Endothelial cell of umbilical vein (primary cell): Measurements from ENCODE around the gene NEDD4L. TPM values are rescaled to one million over a fixed set of nuclear protein-coding genes. Genes with fewer than 3 reads are reported as not detected.

ENCODE experiments used
- BruUV-seq: library from RNA; stranded (reverse); fragments of 400-500 nt; replicated peaks from 2 replicates; lab custom pipeline; 2021; lab: Mats Ljungman, UMichigan
- CTCF ChIA-PET: fragments of 300-600, 350-600 bp; sonication (Branson Sonifier 250); formaldehyde crosslinking; loops from one replicate; lab custom pipeline; 2021; ENCODE audit warnings: antibody characterized with exemption, inconsistent platforms; lab: Charles Lee
- POLR2A ChIA-PET: fragments of 300-600, 350-600 bp; sonication (Branson Sonifier 250); formaldehyde crosslinking; loops from one replicate; lab custom pipeline; 2021; ENCODE audit warnings: antibody characterized with exemption, inconsistent platforms; lab: Charles Lee
- DNase-seq: peaks from one replicate; pipeline ENCODE4 v3.0.0-alpha.2; 2011; ENCODE audit warnings: low read depth, low spot score
- FAIRE-seq: peaks from 2 replicates; lab custom pipeline; 2011; peaks lifted over from hg19 to GRCh38; lab: Jason Lieb, UNC
- H2AFZ ChIP-seq: 2 replicates; pipeline ENCODE4 v1.6.0; 2012; ENCODE audit warnings: low read depth, low read length, control low read depth, inconsistent platforms
- H3K27ac ChIP-seq: 2 replicates; pipeline ENCODE4 v1.5.1; 2011; ENCODE audit warnings: low read depth, mild to moderate bottlenecking, control low read depth, low read length, moderate library complexity; ENCODE audit not compliant: insufficient read depth
- H3K27me3 ChIP-seq, 2 experiments: 2 replicates each; pipeline versions ENCODE4 v1.6.0 to v1.6.1; 2011; ENCODE audit warnings: low read length in 2 of 2, mixed read lengths in 1 of 2; ENCODE audit not compliant: control insufficient read depth in 2 of 2, insufficient read depth in 2 of 2
- H3K36me3 ChIP-seq, 2 experiments: 2 replicates in 1 of 2; 3 replicates in 1 of 2; pipeline ENCODE4 v1.5.1; 2011; ENCODE audit warnings: low read length in 2 of 2, mild to moderate bottlenecking in 1 of 2, moderate library complexity in 1 of 2; ENCODE audit not compliant: control insufficient read depth in 2 of 2, insufficient read depth in 2 of 2; ENCODE audit errors: extremely low read depth in 1 of 2
- H3K4me1 ChIP-seq: 3 replicates; pipeline ENCODE4 v1.5.1; 2011; ENCODE audit warnings: mild to moderate bottlenecking, low read length; ENCODE audit not compliant: control insufficient read depth, insufficient read depth; ENCODE audit errors: extremely low read depth
- H3K4me2 ChIP-seq: 2 replicates; pipeline ENCODE4 v1.6.1; 2011; ENCODE audit warnings: low read length, control low read depth, mixed read lengths; ENCODE audit not compliant: insufficient read depth
- H3K4me3 ChIP-seq, 3 experiments: fragments of 200-600 bp in 1 of 3; sonication (generic), shearing (Covaris generic) in 1 of 3; replicated peaks in 1 of 3; 2 replicates each; pipeline ENCODE4 v1.5.1; 2011 to 2016; ENCODE audit warnings: control low read depth in 3 of 3, low read length in 3 of 3, mild to moderate bottlenecking in 2 of 3, inconsistent platforms in 1 of 3, low read depth in 1 of 3, moderate library complexity in 1 of 3; ENCODE audit not compliant: insufficient read depth in 1 of 3
- H3K79me2 ChIP-seq: 2 replicates; pipeline ENCODE4 v1.6.0; 2012; ENCODE audit warnings: low read length, inconsistent platforms; ENCODE audit not compliant: control insufficient read depth, insufficient read depth
- H3K9ac ChIP-seq: replicated peaks from 2 replicates; pipeline ENCODE3; 2011; ENCODE audit warnings: low read length, control low read depth; ENCODE audit not compliant: insufficient read depth; ENCODE audit errors: extremely low read depth
- H3K9me1 ChIP-seq: replicated peaks from 3 replicates; pipeline ENCODE4 v1.6.0; 2011; ENCODE audit warnings: mild to moderate bottlenecking, low read length; ENCODE audit not compliant: control insufficient read depth, insufficient read depth; ENCODE audit errors: extremely low read depth
- H3K9me3 ChIP-seq: replicated peaks from 2 replicates; pipeline ENCODE4 v1.5.1; 2012; ENCODE audit warnings: low read length, inconsistent platforms; ENCODE audit not compliant: control insufficient read depth, insufficient read depth
- H4K20me1 ChIP-seq: replicated peaks from 2 replicates; pipeline ENCODE3; 2011; ENCODE audit warnings: mild to moderate bottlenecking, low read length; ENCODE audit not compliant: control insufficient read depth, insufficient read depth; ENCODE audit errors: extremely low read depth
- EZH2 ChIP-seq: IDR thresholded peaks from 2 replicates; pipeline ENCODE4 v1.6.1; 2012; ENCODE audit warnings: borderline replicate concordance, low read depth, mild to moderate bottlenecking, moderate library complexity, low read length, inconsistent platforms; ENCODE audit not compliant: severe bottlenecking
- FOS ChIP-seq: IDR thresholded peaks from 2 replicates; pipeline ENCODE4 v1.6.1; 2011; ENCODE audit warnings: mild to moderate bottlenecking, low read length, moderate library complexity, borderline replicate concordance; ENCODE audit not compliant: insufficient read depth
- GATA2 ChIP-seq: IDR thresholded peaks from 2 replicates; pipeline ENCODE4 v1.7.0; 2011; ENCODE audit warnings: low read depth, mild to moderate bottlenecking, moderate library complexity, mixed read lengths, low read length; ENCODE audit not compliant: insufficient read length, insufficient read depth
- JUN ChIP-seq: IDR thresholded peaks from 2 replicates; pipeline ENCODE4 v1.6.1; 2011; ENCODE audit warnings: borderline replicate concordance, low read depth; ENCODE audit not compliant: insufficient read length, insufficient read depth
- MYC ChIP-seq: IDR thresholded peaks from one replicate; pipeline ENCODE4 v1.6.1; 2011; ENCODE audit warnings: mild to moderate bottlenecking, low read depth, low read length
- POLR2A ChIP-seq: IDR thresholded peaks from 2 replicates; pipeline ENCODE4 v1.6.1; 2012; ENCODE audit warnings: low read depth, mild to moderate bottlenecking, control low read depth, low read length
- POLR2AphosphoS5 ChIP-seq: IDR thresholded peaks from 2 replicates; pipeline ENCODE4 v1.6.1; 2012; ENCODE audit warnings: low read depth, mild to moderate bottlenecking, control low read depth, low read length, moderate library complexity; ENCODE audit not compliant: insufficient read depth
- dilution Hi-C: fragments of 300-500 bp; cut with MboI; formaldehyde crosslinking; loops from one replicate; pipeline ENCODE4 v1.15.0; 2019; ENCODE audit warnings: low sequenced_read_pairs; ENCODE audit not compliant: extremely low pct_ligation_motif_present
- intact Hi-C: fragments of 100-400 bp; cut with micrococcal nuclease; formaldehyde crosslinking; loops from one replicate; pipeline ENCODE4 v1.10.0; 2022
- polyA plus RNA-seq, 4 experiments: library from polyadenylated mRNA; depleted of rRNA in 3 of 4; stranded (reverse) in 3 of 4; unstranded in 1 of 4; fragments of >200 nt; gene quantifications; 2 replicates each; pipeline versions ENCODE4 v1.2.1 to v1.2.3, GENCODE V29; 2011 to 2012; ENCODE audit warnings: missing spikeins in 1 of 4
- total RNA-seq: library from RNA; stranded (reverse); gene quantifications from 2 replicates; pipeline ENCODE4 v1.2.3, GENCODE V29; 2021
- TF ChIP-seq, protein P1 (sequence below), 2 donors: IDR thresholded peaks; 1 replicate in 1 of 2; 2 replicates in 1 of 2; pipeline ENCODE4 v1.5.1; 2011; ENCODE audit warnings: low read length in 2 of 2, mild to moderate bottlenecking in 2 of 2, moderate library complexity in 2 of 2, control low read depth in 1 of 2, inconsistent platforms in 1 of 2, low read depth in 1 of 2; ENCODE audit not compliant: insufficient read depth in 1 of 2; ENCODE audit errors: extremely low read depth in 1 of 2
- TF ChIP-seq, protein P2 (sequence below): IDR thresholded peaks from 2 replicates; pipeline ENCODE4 v1.6.1; 2011; ENCODE audit not compliant: insufficient read depth, insufficient read length

The NEDD4L gene
- total and polyA plus RNA-seq, 2 donors (not counting 3 experiments of a cell fraction or from before 2014, with no cell fraction given) = 20.5 to 78.9 TPM

DNA sequence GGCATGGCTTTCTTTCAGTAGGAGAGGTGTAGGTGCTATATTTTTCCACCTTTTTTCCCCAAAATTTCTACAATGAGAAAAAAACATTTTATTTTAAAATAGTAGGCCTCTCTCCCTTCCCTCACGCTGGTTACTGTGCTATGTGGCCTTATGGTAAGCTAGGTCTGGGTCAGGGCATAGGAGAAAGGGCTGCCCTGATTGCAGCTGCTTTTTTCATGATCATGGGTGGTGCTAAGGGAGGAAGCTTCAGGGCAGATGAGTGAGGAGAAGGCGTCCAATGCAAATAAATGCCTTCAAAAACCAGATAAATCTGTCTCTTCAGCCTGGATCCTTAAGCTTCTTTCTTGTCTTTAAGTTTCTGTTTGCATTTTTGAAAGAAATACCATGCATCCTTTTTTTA is 338.4 kb downstream of the NEDD4L start:
- no peak for FAIRE-seq
- Histone ChIP-seq H3K9ac (no peak overlapping the region), H3K4me2 (no peak overlapping the region), H3K4me3 (no peak overlapping the region), H4K20me1 (no peaks in the 10 kb centered on the region), H3K4me1 (no peaks in the 10 kb centered on the region), H3K36me3 (no peaks in the 10 kb centered on the region), H3K79me2 (no peaks in the 10 kb centered on the region), H3K9me3 (no peaks in the 10 kb centered on the region), H3K9me1 (no peaks in the 10 kb centered on the region), H3K27me3 (no peaks in the 10 kb centered on the region), H2AFZ (no peak overlapping the region), H3K27ac (no peak overlapping the region)
- TF ChIP-seq EZH2 = no peak
- TF ChIP-seq POLR2A = no peak
- TF ChIP-seq GATA2 = no peak
- TF ChIP-seq, protein P1, sequence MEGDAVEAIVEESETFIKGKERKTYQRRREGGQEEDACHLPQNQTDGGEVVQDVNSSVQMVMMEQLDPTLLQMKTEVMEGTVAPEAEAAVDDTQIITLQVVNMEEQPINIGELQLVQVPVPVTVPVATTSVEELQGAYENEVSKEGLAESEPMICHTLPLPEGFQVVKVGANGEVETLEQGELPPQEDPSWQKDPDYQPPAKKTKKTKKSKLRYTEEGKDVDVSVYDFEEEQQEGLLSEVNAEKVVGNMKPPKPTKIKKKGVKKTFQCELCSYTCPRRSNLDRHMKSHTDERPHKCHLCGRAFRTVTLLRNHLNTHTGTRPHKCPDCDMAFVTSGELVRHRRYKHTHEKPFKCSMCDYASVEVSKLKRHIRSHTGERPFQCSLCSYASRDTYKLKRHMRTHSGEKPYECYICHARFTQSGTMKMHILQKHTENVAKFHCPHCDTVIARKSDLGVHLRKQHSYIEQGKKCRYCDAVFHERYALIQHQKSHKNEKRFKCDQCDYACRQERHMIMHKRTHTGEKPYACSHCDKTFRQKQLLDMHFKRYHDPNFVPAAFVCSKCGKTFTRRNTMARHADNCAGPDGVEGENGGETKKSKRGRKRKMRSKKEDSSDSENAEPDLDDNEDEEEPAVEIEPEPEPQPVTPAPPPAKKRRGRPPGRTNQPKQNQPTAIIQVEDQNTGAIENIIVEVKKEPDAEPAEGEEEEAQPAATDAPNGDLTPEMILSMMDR (IDR thresholded peaks at IDR 0.05; ENCODE audit: extremely low read depth in 1 of 2, insufficient read depth in 1 of 2, low read depth in 1 of 2, low read length in 2 of 2) = no peak
- TF ChIP-seq, protein P2, sequence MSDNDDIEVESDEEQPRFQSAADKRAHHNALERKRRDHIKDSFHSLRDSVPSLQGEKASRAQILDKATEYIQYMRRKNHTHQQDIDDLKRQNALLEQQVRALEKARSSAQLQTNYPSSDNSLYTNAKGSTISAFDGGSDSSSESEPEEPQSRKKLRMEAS = no peak
- no peak for TF ChIP-seq JUN
- TF ChIP-seq POLR2AphosphoS5 = no peak
- no peak for TF ChIP-seq MYC
- no peak for TF ChIP-seq FOS
- no TSS peak for BruUV-seq
- POLR2A ChIA-PET = no interaction called here
- intact Hi-C loops = no loop called here
- CTCF ChIA-PET = no interaction called here
- no peak for DNase-seq
- dilution Hi-C loops = no loop called here
